Measurements from ENCODE around the gene MBNL2.
A peak's percentile ranks its signal among the peaks of the same experiment; 100 is the strongest.

The MBNL2 gene

DNA sequence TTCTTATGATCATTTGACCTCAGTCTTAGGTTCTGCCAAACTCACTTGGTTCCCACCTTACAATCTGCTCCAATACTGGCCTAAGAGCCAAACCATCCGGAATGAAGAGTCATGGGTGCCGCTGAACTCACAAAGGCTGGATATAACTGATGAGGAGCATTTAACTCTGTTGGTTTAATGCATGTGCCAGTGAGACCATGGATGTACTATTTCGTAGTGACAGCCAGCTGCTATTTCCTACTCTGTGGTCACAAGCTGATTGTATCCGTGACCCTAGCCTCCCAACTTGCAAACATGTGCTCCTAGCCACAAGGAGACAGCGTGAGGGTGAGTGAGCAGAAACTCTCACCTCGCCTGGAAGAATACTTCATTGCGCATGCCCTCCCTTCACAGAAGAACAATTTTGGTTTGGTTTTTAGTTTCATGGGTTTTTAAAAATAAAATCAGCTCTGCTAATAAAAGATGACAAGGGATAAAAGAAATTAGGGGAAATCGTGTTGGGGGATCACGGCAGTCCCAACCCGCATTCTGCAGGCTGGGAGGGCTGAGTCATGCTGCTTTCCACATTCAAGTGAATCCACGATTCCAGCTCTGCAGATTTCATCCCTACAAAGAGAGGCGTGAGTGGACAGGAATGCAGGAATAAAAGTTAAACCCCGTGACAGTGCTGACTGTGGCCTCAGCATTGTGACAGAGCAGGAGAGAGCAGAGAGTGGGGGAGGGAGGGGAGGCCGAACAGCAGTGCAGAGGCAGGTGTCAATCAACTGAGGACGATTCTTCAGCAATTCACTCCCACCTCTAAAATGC is 145.1 kb downstream of the MBNL2 start:
- H3K36me3 ChIP-seq (ENCODE audit: control insufficient read depth, insufficient read depth, low read length), result peaks cover 7% of the 10 kb centered on the region
- H3K9ac ChIP-seq (ENCODE audit: low read length), result no peak overlapping the region
- no peaks in the 10 kb centered on the region for H3K4me1 ChIP-seq (ENCODE audit: control insufficient read depth, insufficient read depth, low read length)
- H3K4me3 ChIP-seq (ENCODE audit: low read length), result no peak overlapping the region
- H3K27ac ChIP-seq (ENCODE audit: low read depth, low read length), result no peak overlapping the region
- H3K27me3 ChIP-seq (ENCODE audit: control insufficient read depth, insufficient read depth, low read length), result no peaks in the 10 kb centered on the region

DNA sequence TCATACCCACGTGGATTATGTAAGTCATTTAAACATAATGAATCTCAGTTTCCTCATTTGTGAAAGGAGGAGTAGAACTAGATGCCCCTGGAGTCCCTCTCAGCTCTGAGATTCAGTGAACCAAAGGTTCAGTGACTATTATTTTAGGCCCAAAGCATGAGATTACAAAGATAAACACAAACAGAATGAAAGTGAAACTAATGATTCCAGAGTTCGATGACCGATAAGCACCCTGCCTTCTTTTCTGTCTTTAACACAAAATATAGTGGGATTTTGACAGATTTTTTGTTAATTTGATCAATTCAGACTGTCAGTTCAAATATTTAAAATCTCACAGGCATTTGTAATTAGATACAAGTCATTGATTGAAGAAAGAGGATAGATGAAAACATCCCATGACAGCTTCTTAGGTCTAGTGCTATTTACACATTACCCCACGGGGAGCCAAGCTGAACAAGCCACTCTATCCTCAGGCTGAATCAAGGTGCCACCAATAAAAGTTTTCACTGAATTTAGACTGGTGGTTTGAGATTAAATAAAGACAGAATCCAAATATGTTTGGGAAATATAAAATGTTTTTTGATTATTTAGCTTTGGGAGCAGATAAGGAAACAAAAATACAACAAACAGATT is 147.2 kb downstream of the MBNL2 start:
- peak overlapping the region; percentile 40 for H3K4me3 ChIP-seq (ENCODE audit: low read length)
- H3K36me3 ChIP-seq (ENCODE audit: control insufficient read depth, insufficient read depth, low read length), result peaks cover 3% of the 10 kb centered on the region

DNA sequence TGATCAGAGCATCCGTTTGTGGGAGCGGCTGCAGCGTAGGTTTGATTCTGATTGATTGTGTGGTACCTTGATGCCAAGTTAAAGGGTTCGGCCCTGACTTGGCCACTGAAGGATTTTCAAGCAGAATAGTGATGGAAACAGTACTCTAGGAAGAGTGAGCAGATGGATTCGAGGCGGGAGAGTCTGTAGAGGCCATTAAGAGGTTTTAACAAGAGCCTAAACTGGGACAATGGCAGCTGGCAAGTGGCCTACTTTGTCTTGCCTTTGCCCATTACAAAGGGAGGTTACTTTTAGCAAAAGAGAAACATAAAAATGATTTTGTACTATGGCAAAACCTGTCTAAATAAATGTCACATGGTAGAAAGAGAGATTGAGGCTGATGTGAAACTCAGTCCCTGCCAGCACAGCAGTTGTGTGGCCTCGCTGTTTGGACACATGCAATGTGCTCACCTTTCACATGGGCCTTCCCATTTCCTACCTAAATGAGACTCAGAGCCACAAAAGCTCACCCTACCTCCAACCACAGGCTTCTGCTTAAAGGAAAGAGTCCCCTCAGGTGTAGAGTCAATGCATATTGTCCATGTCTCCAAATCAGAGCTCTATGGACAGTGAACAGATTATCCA is 149.5 kb downstream of the MBNL2 start:
- Histone ChIP-seq H3K27me3 (ENCODE audit: control insufficient read depth, insufficient read depth, low read length) (no peaks in the 10 kb centered on the region), H3K27ac (ENCODE audit: low read depth, low read length) (no peak overlapping the region), H3K36me3 (ENCODE audit: control insufficient read depth, insufficient read depth, low read length) (peaks cover 11% of the 10 kb centered on the region), H3K4me3 (ENCODE audit: low read length) (no peak overlapping the region), H3K4me1 (ENCODE audit: control insufficient read depth, insufficient read depth, low read length) (no peaks in the 10 kb centered on the region), H3K9ac (ENCODE audit: low read length) (no peak overlapping the region)

More for the DNA sequence above, 147.2 kb downstream of the MBNL2 start:
- Histone ChIP-seq H3K9ac (ENCODE audit: low read length) (no peak overlapping the region), H3K27ac (ENCODE audit: low read depth, low read length) (no peak overlapping the region), H3K27me3 (ENCODE audit: control insufficient read depth, insufficient read depth, low read length) (no peaks in the 10 kb centered on the region), H3K4me1 (ENCODE audit: control insufficient read depth, insufficient read depth, low read length) (no peaks in the 10 kb centered on the region)

DNA sequence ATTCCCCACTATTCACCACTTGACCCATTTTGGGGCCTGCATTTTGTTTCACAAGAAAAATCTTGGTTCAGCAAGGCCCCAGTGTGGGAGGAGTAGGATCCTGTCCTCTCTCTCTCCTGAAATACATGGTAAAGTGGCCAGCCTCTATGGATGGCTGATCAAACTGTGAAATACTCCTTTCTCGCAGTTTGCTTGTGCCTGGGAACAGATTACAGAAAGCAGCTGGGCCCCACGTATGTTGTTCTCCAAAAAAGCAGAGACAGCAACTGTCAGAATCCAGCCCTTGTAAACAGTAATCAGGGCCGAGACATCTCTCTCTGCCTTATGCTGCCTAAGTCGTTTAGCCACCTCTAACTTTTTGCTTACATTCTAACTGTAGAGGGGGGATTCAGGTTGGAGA is 150.8 kb downstream of the MBNL2 start:
- H3K4me1 ChIP-seq (ENCODE audit: control insufficient read depth, insufficient read depth, low read length), result no peaks in the 10 kb centered on the region
- no peaks in the 10 kb centered on the region for H3K27me3 ChIP-seq (ENCODE audit: control insufficient read depth, insufficient read depth, low read length)
- H3K27ac ChIP-seq (ENCODE audit: low read depth, low read length), result no peak overlapping the region
- H3K36me3 ChIP-seq (ENCODE audit: control insufficient read depth, insufficient read depth, low read length), result peaks cover 11% of the 10 kb centered on the region
- H3K4me3 ChIP-seq (ENCODE audit: low read length), result no peak overlapping the region
- H3K9ac ChIP-seq (ENCODE audit: low read length), result no peak overlapping the region

DNA sequence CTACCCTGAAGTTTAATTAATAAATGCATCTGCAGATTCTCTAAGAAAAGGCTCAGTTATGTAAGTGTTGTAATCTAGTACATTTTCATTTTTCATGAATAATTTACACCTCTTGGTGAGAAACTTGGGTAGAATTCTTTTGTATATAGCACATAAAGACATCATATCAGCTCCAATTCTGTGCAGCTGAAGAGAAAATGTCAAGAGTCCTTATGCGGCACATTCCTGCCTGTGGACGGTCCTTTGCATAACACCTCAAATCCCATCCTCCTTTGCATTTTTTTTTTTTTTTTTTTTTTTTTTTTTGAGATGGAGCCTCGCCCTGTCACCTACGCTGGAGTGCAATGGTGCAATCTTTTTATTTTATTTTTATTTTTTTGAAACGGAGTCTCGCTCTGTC is 151.7 kb downstream of the MBNL2 start:
- no peaks in the 10 kb centered on the region for H3K27me3 ChIP-seq (ENCODE audit: control insufficient read depth, insufficient read depth, low read length)
- H3K4me3 ChIP-seq (ENCODE audit: low read length), result no peak overlapping the region
- H3K27ac ChIP-seq (ENCODE audit: low read depth, low read length), result no peak overlapping the region
- H3K9ac ChIP-seq (ENCODE audit: low read length), result no peak overlapping the region
- no peaks in the 10 kb centered on the region for H3K4me1 ChIP-seq (ENCODE audit: control insufficient read depth, insufficient read depth, low read length)
- H3K36me3 ChIP-seq (ENCODE audit: control insufficient read depth, insufficient read depth, low read length), result peaks cover 11% of the 10 kb centered on the region

DNA sequence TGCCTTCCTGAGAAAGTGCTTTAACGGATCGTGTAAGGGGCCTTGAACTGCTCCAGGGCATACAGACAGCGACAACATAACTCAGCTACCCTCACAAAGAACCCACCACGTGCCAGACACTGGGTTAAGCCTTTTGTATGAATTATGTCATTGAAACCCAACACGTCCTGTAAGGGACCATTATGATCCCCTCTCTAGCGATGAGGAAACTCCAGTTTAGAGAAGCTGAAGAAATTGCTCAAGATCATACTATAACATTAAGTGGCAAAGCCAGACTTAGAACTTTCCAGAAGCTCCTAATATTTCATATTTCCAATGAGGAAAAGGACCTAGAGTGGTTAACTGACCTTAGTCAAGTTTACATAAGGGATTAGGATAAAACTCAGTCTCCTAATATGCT is 154.8 kb downstream of the MBNL2 start:
- no peak overlapping the region for H3K4me3 ChIP-seq (ENCODE audit: low read length)

DNA sequence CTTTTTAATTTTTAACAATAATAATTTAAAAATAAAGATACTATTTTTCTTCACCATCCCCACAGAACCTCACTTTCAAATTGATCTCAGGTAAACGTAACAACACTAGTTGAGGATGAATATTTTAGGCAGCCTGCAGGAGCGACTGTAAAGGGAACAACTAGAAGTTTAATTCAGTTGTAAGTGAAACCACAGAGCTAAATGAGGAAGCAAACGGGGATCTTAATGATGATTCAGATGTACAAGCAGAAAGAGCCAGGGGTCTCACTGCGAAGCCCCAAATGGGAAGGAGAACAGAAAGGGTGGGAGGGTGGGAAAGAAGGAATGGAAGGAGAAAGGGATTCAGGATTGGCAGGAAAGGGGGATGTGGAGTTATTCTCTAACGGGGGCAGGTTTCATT is 157.3 kb downstream of the MBNL2 start:
- H3K27ac ChIP-seq (ENCODE audit: low read depth, low read length), result no peak overlapping the region
- H3K36me3 ChIP-seq (ENCODE audit: control insufficient read depth, insufficient read depth, low read length), result peaks cover 11% of the 10 kb centered on the region

More for the DNA sequence above, 154.8 kb downstream of the MBNL2 start:
- Histone ChIP-seq H3K36me3 (ENCODE audit: control insufficient read depth, insufficient read depth, low read length) (peaks cover 11% of the 10 kb centered on the region), H3K4me1 (ENCODE audit: control insufficient read depth, insufficient read depth, low read length) (no peaks in the 10 kb centered on the region), H3K9ac (ENCODE audit: low read length) (no peak overlapping the region), H3K27me3 (ENCODE audit: control insufficient read depth, insufficient read depth, low read length) (no peaks in the 10 kb centered on the region), H3K27ac (ENCODE audit: low read depth, low read length) (no peak overlapping the region)

DNA sequence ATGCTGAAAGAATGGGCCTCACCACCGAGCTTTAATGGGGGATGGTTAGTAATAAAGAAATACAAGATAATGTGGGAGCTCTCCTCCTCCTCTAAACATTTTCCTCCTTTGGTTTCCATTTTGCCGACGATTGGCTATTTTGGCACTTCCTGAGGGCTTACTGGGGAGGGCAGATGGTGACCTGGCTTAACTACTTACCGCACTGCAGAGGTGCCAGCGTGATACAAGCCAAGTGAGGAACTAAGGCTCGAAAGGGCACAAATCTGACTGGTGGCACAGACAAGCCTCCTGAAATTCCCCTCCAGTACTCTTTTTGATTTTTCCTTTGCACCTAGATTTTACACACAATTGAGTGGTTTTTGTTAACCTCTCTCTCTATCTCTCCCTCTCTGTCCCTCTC is 158.6 kb downstream of the MBNL2 start:
- no peak overlapping the region for H3K9ac ChIP-seq (ENCODE audit: low read length)
- no peak overlapping the region for H3K4me3 ChIP-seq (ENCODE audit: low read length)
- peaks cover 2% of the 10 kb centered on the region for H3K36me3 ChIP-seq (ENCODE audit: control insufficient read depth, insufficient read depth, low read length)
- H3K27ac ChIP-seq (ENCODE audit: low read depth, low read length), result no peak overlapping the region
- peaks cover 7% of the 10 kb centered on the region for H3K4me1 ChIP-seq (ENCODE audit: control insufficient read depth, insufficient read depth, low read length)
- H3K27me3 ChIP-seq (ENCODE audit: control insufficient read depth, insufficient read depth, low read length), result no peaks in the 10 kb centered on the region

More for the DNA sequence above, 157.3 kb downstream of the MBNL2 start:
- Histone ChIP-seq H3K9ac (ENCODE audit: low read length) (no peak overlapping the region), H3K4me1 (ENCODE audit: control insufficient read depth, insufficient read depth, low read length) (no peaks in the 10 kb centered on the region), H3K4me3 (ENCODE audit: low read length) (no peak overlapping the region), H3K27me3 (ENCODE audit: control insufficient read depth, insufficient read depth, low read length) (no peaks in the 10 kb centered on the region)

DNA sequence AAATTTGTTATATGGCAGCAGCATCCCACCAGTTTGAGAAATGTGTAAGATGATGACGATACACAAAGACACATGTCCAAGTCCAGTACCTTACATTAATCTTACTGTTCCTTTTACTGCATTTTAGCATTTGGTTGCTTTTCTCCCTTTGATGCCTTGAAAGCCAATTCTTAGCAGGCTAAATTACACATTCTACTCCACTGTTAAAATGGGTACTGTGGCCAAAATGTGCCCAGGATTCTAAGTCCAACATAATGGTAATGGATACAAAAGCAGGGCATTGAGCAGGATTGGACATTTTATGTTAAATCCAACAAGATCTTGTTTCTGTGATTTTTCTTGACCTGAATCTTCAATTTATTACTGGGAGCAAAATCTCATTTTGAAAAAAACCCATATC is 159.1 kb downstream of the MBNL2 start:
- Histone ChIP-seq H3K9ac (ENCODE audit: low read length) (no peak overlapping the region), H3K27ac (ENCODE audit: low read depth, low read length) (no peak overlapping the region), H3K27me3 (ENCODE audit: control insufficient read depth, insufficient read depth, low read length) (no peaks in the 10 kb centered on the region), H3K4me3 (ENCODE audit: low read length) (no peak overlapping the region), H3K36me3 (ENCODE audit: control insufficient read depth, insufficient read depth, low read length) (peaks cover 5% of the 10 kb centered on the region), H3K4me1 (ENCODE audit: control insufficient read depth, insufficient read depth, low read length) (peaks cover 7% of the 10 kb centered on the region)

DNA sequence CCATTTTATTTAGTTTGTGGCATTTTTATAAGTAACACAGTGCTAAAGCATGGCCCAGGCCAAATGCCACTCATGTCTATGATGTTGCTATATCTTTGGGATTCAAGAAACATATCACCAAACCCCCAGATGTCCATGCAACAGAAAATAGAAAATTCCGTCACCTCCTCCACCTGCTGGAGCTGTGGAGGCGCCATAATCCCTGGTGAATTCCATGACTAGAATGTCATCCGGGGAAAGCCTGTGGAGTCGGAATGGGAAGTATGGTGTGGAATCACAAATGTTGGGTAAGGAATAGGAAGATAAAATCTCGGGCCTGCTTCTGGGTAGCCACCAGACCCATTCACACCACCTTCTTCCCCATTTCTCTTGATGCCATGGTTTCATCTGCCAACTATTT is 160.1 kb downstream of the MBNL2 start:
- H3K4me1 ChIP-seq (ENCODE audit: control insufficient read depth, insufficient read depth, low read length), result peaks cover 7% of the 10 kb centered on the region
- no peaks in the 10 kb centered on the region for H3K27me3 ChIP-seq (ENCODE audit: control insufficient read depth, insufficient read depth, low read length)
- H3K4me3 ChIP-seq (ENCODE audit: low read length), result no peak overlapping the region
- peaks cover 5% of the 10 kb centered on the region for H3K36me3 ChIP-seq (ENCODE audit: control insufficient read depth, insufficient read depth, low read length)
- H3K9ac ChIP-seq (ENCODE audit: low read length), result no peak overlapping the region
- H3K27ac ChIP-seq (ENCODE audit: low read depth, low read length), result no peak overlapping the region

DNA sequence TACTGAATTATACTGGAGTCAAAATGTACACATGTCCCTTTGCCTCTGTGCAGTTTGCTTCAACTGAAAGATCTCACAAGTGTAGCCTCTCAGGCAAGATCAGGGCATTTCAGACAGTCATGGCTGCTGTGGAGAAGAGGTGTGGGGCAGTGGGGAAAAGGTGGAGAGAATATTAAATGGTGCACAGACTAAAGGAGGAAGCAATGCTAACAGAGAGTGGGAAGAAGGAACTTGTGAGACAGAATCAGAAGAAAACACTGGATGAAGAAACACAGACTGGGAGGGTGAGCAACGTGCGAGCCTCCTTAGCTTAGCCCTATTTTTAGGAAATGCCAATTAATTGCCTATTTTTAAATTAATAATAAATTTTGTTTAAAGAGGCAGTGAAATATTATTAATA is 162.2 kb downstream of the MBNL2 start:
- Histone ChIP-seq H3K4me1 (ENCODE audit: control insufficient read depth, insufficient read depth, low read length) (peaks cover 7% of the 10 kb centered on the region), H3K9ac (ENCODE audit: low read length) (no peak overlapping the region), H3K4me3 (ENCODE audit: low read length) (no peak overlapping the region), H3K36me3 (ENCODE audit: control insufficient read depth, insufficient read depth, low read length) (peaks cover 5% of the 10 kb centered on the region), H3K27me3 (ENCODE audit: control insufficient read depth, insufficient read depth, low read length) (no peaks in the 10 kb centered on the region), H3K27ac (ENCODE audit: low read depth, low read length) (no peak overlapping the region)

DNA sequence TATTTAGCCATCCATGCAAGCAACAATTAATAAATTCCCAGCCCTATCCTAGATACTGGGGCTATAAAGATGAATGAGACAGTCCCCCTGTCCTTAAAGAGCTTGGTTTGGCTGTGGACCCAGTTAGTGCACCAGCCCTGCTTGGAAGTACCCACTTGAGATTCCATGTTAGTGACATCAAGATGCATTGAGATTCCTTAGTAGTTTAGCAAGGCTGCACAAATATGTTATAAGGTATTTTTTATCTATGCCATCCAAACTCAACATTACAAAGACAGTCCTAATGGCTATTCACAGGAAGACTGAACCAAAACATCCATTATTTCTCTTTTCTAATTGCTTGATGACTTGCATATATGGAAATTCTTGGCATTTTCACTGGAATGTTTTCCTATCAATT is 163.0 kb downstream of the MBNL2 start:
- peaks cover 5% of the 10 kb centered on the region for H3K36me3 ChIP-seq (ENCODE audit: control insufficient read depth, insufficient read depth, low read length)
- H3K27ac ChIP-seq (ENCODE audit: low read depth, low read length), result no peak overlapping the region

More for the DNA sequence above, 163.0 kb downstream of the MBNL2 start:
- H3K4me1 ChIP-seq (ENCODE audit: control insufficient read depth, insufficient read depth, low read length), result peaks cover 7% of the 10 kb centered on the region
- no peak overlapping the region for H3K4me3 ChIP-seq (ENCODE audit: low read length)
- no peaks in the 10 kb centered on the region for H3K27me3 ChIP-seq (ENCODE audit: control insufficient read depth, insufficient read depth, low read length)
- no peak overlapping the region for H3K9ac ChIP-seq (ENCODE audit: low read length)

Data from rectal smooth muscle tissue (tissue), 1 donor.